NCI-H2081 (cell line): ENCODE measurements around the gene NFIA.
"Not testable (repeated sequence)": the region's sequence is repeated elsewhere in the genome, so short reads cannot be mapped to it uniquely, and the experiment has no call there.

Experiments used
- DNase-seq, 2 experiments: peaks; one replicate each; lab custom pipeline; 2025; lab: John Stamatoyannopoulos, UW

NFIA gene

GRCh38 chr1:61457526-61458040 is 375.2 kb downstream of the NFIA start:
- no peak for DNase-seq

GRCh38 chr1:61459345-61459744 is 377.0 kb downstream of the NFIA start:
- no peak for DNase-seq

GRCh38 chr1:61460191-61460590 is 377.8 kb downstream of the NFIA start:
- peak in 1 of 2 experiments; percentile 8 for DNase-seq

- DNase-seq: no peak
These were observed 379.3 kb downstream of the NFIA start for GRCh38 chr1:61461406-61462384.

GRCh38 chr1:61462628-61463027 is 380.3 kb downstream of the NFIA start:
- DNase-seq: no peak

GRCh38 chr1:61463220-61463619 is 380.9 kb downstream of the NFIA start:
- no peak for DNase-seq

- not testable (repeated sequence) for DNase-seq
These were observed 385.5 kb downstream of the NFIA start for GRCh38 chr1:61467836-61468235.

GRCh38 chr1:61469365-61469764 is 387.0 kb downstream of the NFIA start:
- DNase-seq: no peak

- no peak for DNase-seq
These were observed 390.5 kb downstream of the NFIA start for GRCh38 chr1:61472876-61473275.

GRCh38 chr1:61474269-61474817 is 392.0 kb downstream of the NFIA start:
- DNase-seq: no peak

- DNase-seq: no peak
These were observed 392.6 kb downstream of the NFIA start for GRCh38 chr1:61474963-61475362.

- DNase-seq: no peak
These were observed 394.9 kb downstream of the NFIA start for GRCh38 chr1:61477301-61477700.

- no peak for DNase-seq
These were observed 398.0 kb downstream of the NFIA start for GRCh38 chr1:61480273-61480935.

GRCh38 chr1:61481315-61481715 is 399.0 kb downstream of the NFIA start:
- DNase-seq: no peak

GRCh38 chr1:61482170-61482734 is 399.9 kb downstream of the NFIA start:
- no peak for DNase-seq

GRCh38 chr1:61486783-61487536 is 404.6 kb downstream of the NFIA start:
- no peak for DNase-seq

- no peak for DNase-seq
These were observed 405.4 kb downstream of the NFIA start for GRCh38 chr1:61487801-61488200.

- no peak for DNase-seq
These were observed 408.6 kb downstream of the NFIA start for GRCh38 chr1:61490924-61491323.

- DNase-seq: no peak
These were observed 409.1 kb downstream of the NFIA start for GRCh38 chr1:61491497-61491896.

- DNase-seq: no peak
These were observed 411.6 kb downstream of the NFIA start for GRCh38 chr1:61494000-61494399.

- no peak for DNase-seq
These were observed 414.1 kb downstream of the NFIA start for GRCh38 chr1:61496501-61496900.

- DNase-seq: no peak
These were observed 414.7 kb downstream of the NFIA start for GRCh38 chr1:61497013-61497412.
